Raji (cell line): ENCODE measurements around the gene SAMD10.

Source experiments
- POLR2A ChIP-seq: IDR thresholded peaks from 2 replicates; pipeline ENCODE4 v1.6.1; 2011; ENCODE audit warnings: low read depth, low read length, control low read depth; ENCODE audit not compliant: insufficient read depth

SAMD10 gene

DNA sequence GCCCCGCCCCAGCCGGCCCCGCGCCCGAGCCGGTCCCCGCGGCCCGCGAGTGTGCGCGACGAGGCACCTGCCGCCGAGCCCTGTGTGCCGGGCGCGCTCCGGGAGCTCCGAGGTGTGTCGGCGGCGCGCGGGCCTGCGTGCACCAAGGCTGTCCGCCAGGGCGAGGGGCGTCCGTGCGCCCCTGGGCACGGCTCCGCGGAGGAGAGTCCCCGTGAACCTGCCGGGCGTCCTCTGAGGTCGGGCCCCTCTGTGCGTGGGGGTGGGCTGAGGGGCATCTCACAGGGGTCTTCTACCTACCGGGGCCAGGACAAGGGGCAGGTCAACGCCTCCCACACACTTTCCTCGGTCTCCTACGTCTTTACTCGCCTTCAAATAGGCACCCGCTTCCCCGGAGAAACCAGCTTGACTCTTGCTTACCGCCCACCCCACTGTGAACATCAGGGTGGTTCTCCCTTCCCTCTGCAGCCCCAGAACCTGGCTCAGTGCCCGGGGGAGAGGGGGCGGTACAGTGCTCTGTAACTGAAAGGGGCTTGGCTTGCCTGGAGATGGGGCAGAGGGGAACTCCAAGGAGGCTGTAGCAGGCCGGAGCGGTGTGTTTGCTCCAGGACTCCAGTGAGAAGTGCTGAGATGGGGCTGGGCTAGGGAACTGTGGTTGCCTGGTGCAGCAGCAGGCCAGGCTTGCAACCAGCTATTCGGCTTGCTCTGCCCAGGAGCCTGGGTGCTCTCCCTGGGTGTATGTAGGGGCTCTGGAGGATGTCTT, at the start of gene SAMD10:
Gene SAMD10 (minus strand): TSS at position 86 of the 760 bp plus-strand sequence. CDS start 175 bp downstream, outside the sequence.
- TF ChIP-seq POLR2A, result peak; percentile 53

DNA sequence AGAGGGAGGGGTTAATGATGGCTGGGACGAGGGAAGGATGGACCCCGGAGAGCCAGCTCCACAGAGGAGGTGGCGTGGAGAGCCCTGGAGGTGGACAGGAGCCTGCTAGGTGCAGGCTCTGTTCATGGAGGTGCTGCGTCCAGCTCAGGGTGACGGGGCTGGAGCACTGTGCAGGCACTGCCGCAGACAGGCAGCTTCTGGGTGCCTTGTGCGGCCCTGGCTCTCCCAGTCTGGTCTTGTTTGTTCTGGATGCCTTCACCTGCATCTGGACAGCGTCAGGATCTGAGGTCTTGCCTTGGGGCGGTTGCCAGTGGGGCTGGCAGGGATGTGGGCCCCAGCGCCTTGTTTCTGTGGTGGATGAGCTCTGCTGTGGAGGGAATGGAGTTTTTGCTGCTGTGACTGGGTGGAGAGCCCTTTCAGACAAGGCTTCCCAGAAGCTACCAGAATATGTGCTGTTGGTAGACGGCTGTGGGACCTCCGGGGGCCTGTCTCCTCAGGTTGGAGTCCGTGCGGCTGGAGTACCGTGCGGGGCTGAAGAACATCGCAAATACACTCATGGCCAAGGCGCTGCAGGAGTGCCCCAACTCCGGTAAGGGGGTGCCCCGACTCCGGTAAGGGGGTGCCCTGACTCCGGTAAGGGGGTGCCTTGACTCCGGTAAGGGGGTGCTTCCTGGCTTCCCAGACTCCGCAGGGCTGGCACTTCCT, 48.7 kb upstream of the SAMD10 start:
- TF ChIP-seq POLR2A, result no peak

DNA sequence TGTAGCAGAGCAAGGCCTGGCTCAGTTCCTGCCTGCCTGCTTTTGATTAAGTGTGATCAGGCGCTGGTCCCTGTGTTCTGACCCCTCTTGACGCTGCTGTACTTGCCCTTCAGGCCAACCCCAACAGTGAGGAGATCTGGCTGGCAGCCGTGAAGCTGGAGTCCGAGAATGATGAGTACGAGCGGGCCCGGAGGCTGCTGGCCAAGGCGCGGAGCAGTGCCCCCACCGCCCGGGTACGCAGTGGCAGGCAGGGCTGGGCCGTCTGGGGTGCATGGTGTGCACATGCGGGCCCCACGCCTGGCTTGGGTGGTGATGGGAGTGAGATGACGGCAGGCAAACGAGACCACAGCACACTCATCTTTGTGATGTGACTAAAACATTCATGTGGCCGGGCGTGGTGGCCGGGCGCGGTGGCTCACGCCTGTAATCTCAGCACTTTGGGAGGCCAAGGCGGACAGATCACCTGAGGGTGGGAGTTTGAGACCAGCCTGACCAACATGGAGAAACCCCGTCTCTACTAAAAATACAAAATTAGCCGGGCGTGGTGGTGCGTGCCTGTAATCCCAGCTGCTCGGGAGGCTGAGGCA, 46.5 kb upstream of the SAMD10 start:
- TF ChIP-seq POLR2A, result no peak

- TF ChIP-seq POLR2A, result no peak
Observed at GRCh38 chr20:64025101-64025825, 45.8 kb upstream of the SAMD10 start.

GRCh38 chr20:64024141-64024990, 44.9 kb upstream of the SAMD10 start:
- no peak for TF ChIP-seq POLR2A

DNA sequence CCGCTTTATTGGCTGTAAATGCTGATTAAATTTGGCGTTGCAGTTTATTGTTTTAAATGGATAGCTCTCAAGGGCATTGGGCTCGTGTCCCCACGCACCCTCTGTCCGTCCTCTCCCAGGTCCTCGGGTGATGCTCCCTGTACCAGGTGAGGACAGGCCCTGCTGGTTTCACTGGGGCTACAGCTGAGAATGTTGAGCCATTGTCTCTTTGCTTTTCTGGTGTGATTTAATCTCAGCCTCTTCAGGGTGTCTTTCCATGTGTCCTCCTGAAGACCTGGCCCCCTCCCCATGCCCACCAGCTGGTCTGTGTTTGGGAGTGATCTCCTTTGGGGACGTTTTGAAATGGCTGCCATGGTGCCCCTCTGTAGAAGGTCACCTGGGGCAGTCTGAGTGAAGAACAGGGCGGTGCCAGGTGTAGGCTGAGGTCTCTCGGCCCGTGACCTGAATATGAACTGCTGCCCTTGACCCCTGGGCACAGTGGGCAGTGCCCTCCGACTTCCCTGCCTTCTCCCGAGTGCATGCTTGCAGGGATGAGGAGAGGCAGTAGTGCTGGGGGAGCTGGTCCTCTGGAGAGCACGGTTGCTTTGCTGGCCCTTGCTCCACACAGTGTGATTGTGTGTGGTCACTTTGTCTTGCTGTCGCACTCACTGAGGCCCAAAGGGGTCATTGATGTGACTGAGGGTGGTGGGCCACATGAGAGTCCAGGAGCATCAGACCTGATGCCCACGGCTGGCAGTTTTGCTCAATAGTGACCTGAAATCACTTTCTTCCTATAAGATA, 44.1 kb upstream of the SAMD10 start:
- TF ChIP-seq POLR2A, result no peak

DNA sequence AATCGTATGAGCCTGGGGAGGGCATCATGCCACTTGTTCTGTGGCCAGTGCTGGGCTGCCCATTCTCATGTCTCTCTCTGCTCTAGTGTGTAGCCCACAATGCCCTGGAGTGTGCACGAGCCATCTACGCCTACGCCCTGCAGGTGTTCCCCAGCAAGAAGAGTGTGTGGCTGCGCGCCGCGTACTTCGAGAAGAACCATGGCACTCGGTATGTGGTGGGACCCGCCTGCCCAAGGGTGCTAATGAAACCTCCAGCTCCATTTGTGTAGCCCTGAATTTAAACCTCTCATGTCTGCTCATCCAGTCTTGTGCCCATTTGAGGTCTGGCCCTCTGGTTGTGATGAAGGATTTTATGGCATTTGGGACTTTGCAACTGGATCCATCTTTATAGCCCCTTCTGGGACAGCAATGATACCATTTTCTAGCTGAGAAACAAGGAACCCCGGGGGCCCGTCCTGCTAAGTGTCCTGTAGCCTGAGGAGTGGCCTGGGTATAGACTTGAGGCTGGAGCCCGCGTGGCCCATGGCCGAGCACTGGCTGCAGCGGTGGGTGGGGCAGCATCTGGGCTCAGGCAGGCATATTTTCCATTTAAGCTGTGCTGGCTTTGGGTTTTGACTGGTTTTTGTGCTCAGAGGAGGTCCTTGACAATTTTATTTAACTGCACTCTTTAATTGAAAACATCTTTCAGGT, 43.4 kb upstream of the SAMD10 start:
- TF ChIP-seq POLR2A, result no peak

DNA sequence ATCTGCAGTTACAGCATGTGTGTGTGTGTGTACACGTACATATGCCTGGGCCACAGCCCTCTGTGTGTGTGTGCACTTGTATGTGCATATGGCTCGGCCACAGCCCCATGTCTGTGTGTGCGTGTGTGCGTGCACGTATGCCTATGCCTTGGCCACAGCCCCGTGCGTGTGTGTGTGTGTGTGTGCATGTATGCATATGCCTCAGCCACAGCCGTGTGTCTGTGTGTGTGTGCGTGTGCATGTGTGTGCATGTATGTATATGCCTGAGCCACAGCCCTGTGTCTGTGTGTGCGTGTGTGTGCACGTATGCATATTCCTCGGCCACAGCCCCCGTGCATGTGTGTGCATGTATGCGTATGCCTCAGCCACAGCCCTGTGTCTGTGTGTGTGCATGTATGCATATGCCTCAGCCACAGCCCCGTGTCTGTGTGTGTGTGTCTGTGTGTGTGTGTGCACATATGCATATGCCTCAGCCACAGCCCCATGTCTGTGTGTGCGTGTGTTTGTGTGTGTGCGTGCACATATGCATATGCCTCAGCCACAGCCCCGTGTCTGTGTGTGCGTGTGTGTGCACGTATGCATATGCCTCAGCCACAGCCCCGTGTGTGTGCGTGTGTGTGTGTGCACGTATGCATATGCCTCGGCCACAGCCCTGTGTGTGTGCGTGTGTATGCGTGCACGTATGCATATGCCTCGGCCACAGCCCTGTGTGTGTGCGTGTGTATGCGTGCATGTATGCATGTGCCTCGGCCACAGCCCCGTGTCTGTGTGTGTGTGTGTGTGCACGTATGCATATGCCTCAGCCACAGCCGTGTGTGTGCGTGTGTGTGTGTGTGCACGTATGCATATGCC, 41.9 kb upstream of the SAMD10 start:
- no peak for TF ChIP-seq POLR2A

GRCh38 chr20:64015635-64016034, 36.2 kb upstream of the SAMD10 start:
- TF ChIP-seq POLR2A, result no peak

GRCh38 chr20:64011366-64011779, 31.9 kb upstream of the SAMD10 start:
- no peak for TF ChIP-seq POLR2A

GRCh38 chr20:64010711-64011237, 31.3 kb upstream of the SAMD10 start:
- no peak for TF ChIP-seq POLR2A

DNA sequence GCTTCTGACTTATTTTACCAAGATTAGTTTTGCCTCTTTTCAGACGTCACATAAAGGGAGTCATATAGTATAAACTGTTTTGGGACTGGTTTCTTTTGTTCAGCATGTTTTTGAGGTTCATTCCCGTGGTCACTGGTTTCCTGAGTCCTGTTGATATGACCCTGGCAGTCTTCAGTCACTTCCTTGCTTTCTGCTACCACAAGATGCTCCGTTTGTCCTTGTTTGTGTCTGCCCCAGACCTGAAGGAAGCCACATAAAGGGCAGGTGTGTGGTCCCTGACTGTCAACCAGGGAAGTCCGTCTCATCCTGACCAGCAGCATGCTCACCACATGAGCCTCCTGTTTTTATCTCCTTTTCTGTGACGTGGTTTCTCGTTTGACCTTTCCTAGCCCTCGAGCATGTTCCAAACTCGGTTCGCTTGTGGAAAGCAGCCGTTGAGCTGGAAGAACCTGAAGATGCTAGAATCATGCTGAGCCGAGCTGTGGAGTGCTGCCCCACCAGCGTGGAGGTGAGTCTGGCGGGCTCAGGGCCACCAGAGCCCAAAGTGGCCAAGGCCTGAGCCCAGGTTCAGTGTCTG, 30.5 kb upstream of the SAMD10 start:
- no peak for TF ChIP-seq POLR2A
